Hematopoietic multipotent progenitor cell treated with erythropoietin and hydrocortisone succinate and interleukin-3 and kit ligand, for 4 days (in vitro differentiated cells): ENCODE data around the gene DOCK1.

Experiments used
- DNase-seq: peaks from one replicate; pipeline ENCODE4 v3.0.0-alpha.2; 2015

DOCK1 gene

GRCh38 chr10:127374074-127374680 is 468.9 kb downstream of the DOCK1 start:
- DNase-seq = peak; percentile 60

GRCh38 chr10:127374901-127375300 is 469.7 kb downstream of the DOCK1 start:
- DNase-seq = no peak

- no peak for DNase-seq
Measured at GRCh38 chr10:127375461-127375860, 470.2 kb downstream of the DOCK1 start.

- no peak for DNase-seq
Measured at GRCh38 chr10:127376071-127376470, 470.8 kb downstream of the DOCK1 start.

- no peak for DNase-seq
Measured at GRCh38 chr10:127378628-127379027, 473.4 kb downstream of the DOCK1 start.

- no peak for DNase-seq
Measured at GRCh38 chr10:127384532-127384931, 479.3 kb downstream of the DOCK1 start.

GRCh38 chr10:127385066-127385465 is 479.8 kb downstream of the DOCK1 start:
- no peak for DNase-seq

- DNase-seq = no peak
Measured at GRCh38 chr10:127386606-127387327, 481.5 kb downstream of the DOCK1 start.

GRCh38 chr10:127391875-127392274 is 486.6 kb downstream of the DOCK1 start:
- DNase-seq = no peak

GRCh38 chr10:127392351-127393235 is 487.4 kb downstream of the DOCK1 start:
- DNase-seq = no peak

GRCh38 chr10:127398140-127398970 is 493.1 kb downstream of the DOCK1 start:
- no peak for DNase-seq

- no peak for DNase-seq
Measured at GRCh38 chr10:127398971-127399365, 493.7 kb downstream of the DOCK1 start.

GRCh38 chr10:127399668-127400067 is 494.4 kb downstream of the DOCK1 start:
- peak; percentile 12 for DNase-seq

- no peak for DNase-seq
Measured at GRCh38 chr10:127400216-127400615, 495.0 kb downstream of the DOCK1 start.

GRCh38 chr10:127402596-127403409 is 497.6 kb downstream of the DOCK1 start:
- no peak for DNase-seq

- no peak for DNase-seq
Measured at GRCh38 chr10:127405221-127405620, 500.0 kb downstream of the DOCK1 start.

GRCh38 chr10:127406018-127406550 is 500.9 kb downstream of the DOCK1 start:
- no peak for DNase-seq

- DNase-seq = no peak
Measured at GRCh38 chr10:127407551-127407950, 502.3 kb downstream of the DOCK1 start.

- DNase-seq = no peak
Measured at GRCh38 chr10:127408112-127408710, 503.0 kb downstream of the DOCK1 start.

GRCh38 chr10:127408733-127409132 is 503.5 kb downstream of the DOCK1 start:
- no peak for DNase-seq

- no peak for DNase-seq
Measured at GRCh38 chr10:127410030-127410429, 504.8 kb downstream of the DOCK1 start.
